ENCODE measurements around the gene CIDEB. TPM values are rescaled to one million over a fixed set of nuclear protein-coding genes. Genes with fewer than 3 reads are reported as not detected.

Gene CIDEB
- polyA plus RNA-seq, 1 donor from 2014 or later = not detected

DNA sequence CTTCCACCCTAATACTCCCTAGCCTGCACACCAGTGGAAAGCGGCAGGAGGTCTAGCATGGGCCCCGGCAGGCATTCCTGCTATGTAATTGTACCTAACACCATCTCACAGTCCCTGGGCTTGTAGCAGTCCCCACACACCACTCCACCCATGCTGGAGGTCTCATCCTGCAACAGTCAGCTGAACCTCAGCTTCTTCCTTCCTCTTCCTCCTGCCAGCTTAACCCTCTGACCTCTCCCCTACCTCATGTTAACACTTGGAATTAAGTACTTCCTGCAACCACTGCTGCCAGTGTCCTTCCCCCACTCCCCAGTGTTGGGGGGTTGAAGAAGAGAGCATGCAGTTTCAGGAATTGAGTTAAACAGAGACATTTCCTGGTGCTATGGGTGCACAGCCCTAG is 19.5 kb upstream of the CIDEB start:
- H3K4me3 ChIP-seq (ENCODE audit: low read length) = no peak overlapping the region
- H3K4me2 ChIP-seq (ENCODE audit: low read length) = no peak overlapping the region
- peaks cover 20% of the 10 kb centered on the region for H3K27me3 ChIP-seq (ENCODE audit: insufficient read depth, low read depth, low read length)
- no peaks in the 10 kb centered on the region for H3K9me2 ChIP-seq (ENCODE audit: insufficient read depth, low read length)
- no peaks in the 10 kb centered on the region for H3K36me3 ChIP-seq (ENCODE audit: insufficient read depth, low read length)
- no peaks in the 10 kb centered on the region for H4K20me1 ChIP-seq (ENCODE audit: insufficient read depth)
- H3K27ac ChIP-seq (ENCODE audit: low read length) = no peak overlapping the region
- H3K9ac ChIP-seq (ENCODE audit: low read length) = no peak overlapping the region
- no peaks in the 10 kb centered on the region for H3F3A ChIP-seq (ENCODE audit: insufficient read depth, low read length, poor library complexity, severe bottlenecking)
- no peaks in the 10 kb centered on the region for H3K79me2 ChIP-seq (replicated peaks; ENCODE audit: insufficient read depth, low read length)
- TF ChIP-seq POLR2AphosphoS5 (IDR thresholded peaks at IDR 0.05) (no peak), EZH2 (IDR thresholded peaks at IDR 0.05; ENCODE audit: borderline replicate concordance, insufficient read depth, low read length, poor library complexity, severe bottlenecking) (no peak), SMC3 (conservative IDR thresholded peaks at IDR 0.05; ENCODE audit: poor library complexity) (no peak), RAD21 (conservative IDR thresholded peaks at IDR 0.05) (no peak), MXI1 (conservative IDR thresholded peaks at IDR 0.05; ENCODE audit: poor library complexity, severe bottlenecking) (no peak), EP300 (conservative IDR thresholded peaks at IDR 0.05; ENCODE audit: poor library complexity, severe bottlenecking) (no peak), TAF1 (IDR thresholded peaks at IDR 0.05; ENCODE audit: low read depth) (no peak)
- TF ChIP-seq, protein P1, sequence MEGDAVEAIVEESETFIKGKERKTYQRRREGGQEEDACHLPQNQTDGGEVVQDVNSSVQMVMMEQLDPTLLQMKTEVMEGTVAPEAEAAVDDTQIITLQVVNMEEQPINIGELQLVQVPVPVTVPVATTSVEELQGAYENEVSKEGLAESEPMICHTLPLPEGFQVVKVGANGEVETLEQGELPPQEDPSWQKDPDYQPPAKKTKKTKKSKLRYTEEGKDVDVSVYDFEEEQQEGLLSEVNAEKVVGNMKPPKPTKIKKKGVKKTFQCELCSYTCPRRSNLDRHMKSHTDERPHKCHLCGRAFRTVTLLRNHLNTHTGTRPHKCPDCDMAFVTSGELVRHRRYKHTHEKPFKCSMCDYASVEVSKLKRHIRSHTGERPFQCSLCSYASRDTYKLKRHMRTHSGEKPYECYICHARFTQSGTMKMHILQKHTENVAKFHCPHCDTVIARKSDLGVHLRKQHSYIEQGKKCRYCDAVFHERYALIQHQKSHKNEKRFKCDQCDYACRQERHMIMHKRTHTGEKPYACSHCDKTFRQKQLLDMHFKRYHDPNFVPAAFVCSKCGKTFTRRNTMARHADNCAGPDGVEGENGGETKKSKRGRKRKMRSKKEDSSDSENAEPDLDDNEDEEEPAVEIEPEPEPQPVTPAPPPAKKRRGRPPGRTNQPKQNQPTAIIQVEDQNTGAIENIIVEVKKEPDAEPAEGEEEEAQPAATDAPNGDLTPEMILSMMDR (IDR thresholded peaks at IDR 0.05; ENCODE audit: poor library complexity, severe bottlenecking) = no peak
- TF ChIP-seq, protein P2, sequence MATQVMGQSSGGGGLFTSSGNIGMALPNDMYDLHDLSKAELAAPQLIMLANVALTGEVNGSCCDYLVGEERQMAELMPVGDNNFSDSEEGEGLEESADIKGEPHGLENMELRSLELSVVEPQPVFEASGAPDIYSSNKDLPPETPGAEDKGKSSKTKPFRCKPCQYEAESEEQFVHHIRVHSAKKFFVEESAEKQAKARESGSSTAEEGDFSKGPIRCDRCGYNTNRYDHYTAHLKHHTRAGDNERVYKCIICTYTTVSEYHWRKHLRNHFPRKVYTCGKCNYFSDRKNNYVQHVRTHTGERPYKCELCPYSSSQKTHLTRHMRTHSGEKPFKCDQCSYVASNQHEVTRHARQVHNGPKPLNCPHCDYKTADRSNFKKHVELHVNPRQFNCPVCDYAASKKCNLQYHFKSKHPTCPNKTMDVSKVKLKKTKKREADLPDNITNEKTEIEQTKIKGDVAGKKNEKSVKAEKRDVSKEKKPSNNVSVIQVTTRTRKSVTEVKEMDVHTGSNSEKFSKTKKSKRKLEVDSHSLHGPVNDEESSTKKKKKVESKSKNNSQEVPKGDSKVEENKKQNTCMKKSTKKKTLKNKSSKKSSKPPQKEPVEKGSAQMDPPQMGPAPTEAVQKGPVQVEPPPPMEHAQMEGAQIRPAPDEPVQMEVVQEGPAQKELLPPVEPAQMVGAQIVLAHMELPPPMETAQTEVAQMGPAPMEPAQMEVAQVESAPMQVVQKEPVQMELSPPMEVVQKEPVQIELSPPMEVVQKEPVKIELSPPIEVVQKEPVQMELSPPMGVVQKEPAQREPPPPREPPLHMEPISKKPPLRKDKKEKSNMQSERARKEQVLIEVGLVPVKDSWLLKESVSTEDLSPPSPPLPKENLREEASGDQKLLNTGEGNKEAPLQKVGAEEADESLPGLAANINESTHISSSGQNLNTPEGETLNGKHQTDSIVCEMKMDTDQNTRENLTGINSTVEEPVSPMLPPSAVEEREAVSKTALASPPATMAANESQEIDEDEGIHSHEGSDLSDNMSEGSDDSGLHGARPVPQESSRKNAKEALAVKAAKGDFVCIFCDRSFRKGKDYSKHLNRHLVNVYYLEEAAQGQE (IDR thresholded peaks at IDR 0.05; ENCODE audit: borderline replicate concordance) = no peak
- H3K9me3 ChIP-seq (ENCODE audit: low read length) = no peaks in the 10 kb centered on the region
- H2AFZ ChIP-seq (ENCODE audit: low read depth, low read length) = no peak overlapping the region

DNA sequence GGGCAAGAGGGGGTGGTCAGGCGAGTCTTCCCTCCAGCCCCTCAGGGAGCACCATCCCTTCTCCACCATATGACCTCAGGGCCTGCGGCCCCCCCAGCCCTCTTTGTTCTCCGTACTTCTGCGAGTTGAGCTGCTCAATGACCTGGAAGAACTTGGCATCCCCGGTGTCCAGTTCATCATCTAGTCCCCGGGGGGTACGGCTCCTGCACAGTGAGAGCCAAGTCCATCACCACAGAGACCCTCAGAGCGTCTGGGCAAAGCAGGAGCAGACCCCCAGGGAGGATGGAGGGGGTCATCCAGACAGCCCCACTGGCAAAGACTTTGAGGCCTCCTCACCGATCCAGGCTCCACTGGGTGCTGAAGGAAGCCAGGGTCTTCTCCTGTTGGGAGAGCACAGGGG is 18.2 kb upstream of the CIDEB start:
- Histone ChIP-seq H3K9me2 (ENCODE audit: insufficient read depth, low read length) (no peaks in the 10 kb centered on the region), H3K4me2 (ENCODE audit: low read length) (no peak overlapping the region), H3K9ac (ENCODE audit: low read length) (no peak overlapping the region), H3K27me3 (ENCODE audit: insufficient read depth, low read depth, low read length) (peaks cover 8% of the 10 kb centered on the region), H3K36me3 (ENCODE audit: insufficient read depth, low read length) (no peaks in the 10 kb centered on the region), H2AFZ (ENCODE audit: low read depth, low read length) (no peak overlapping the region), H3K79me2 (replicated peaks; ENCODE audit: insufficient read depth, low read length) (no peaks in the 10 kb centered on the region), H3K4me3 (ENCODE audit: low read length) (no peak overlapping the region), H4K20me1 (ENCODE audit: insufficient read depth) (no peaks in the 10 kb centered on the region), H3K9me3 (ENCODE audit: low read length) (no peaks in the 10 kb centered on the region), H3K27ac (ENCODE audit: low read length) (no peak overlapping the region), H3F3A (ENCODE audit: insufficient read depth, low read length, poor library complexity, severe bottlenecking) (no peaks in the 10 kb centered on the region)
- TF ChIP-seq TAF1 (IDR thresholded peaks at IDR 0.05; ENCODE audit: low read depth) = no peak
- no peak for TF ChIP-seq SMC3 (conservative IDR thresholded peaks at IDR 0.05; ENCODE audit: poor library complexity)
- TF ChIP-seq RAD21 (conservative IDR thresholded peaks at IDR 0.05) = no peak
- no peak for TF ChIP-seq EP300 (conservative IDR thresholded peaks at IDR 0.05; ENCODE audit: poor library complexity, severe bottlenecking)
- TF ChIP-seq, protein P2 (IDR thresholded peaks at IDR 0.05; ENCODE audit: borderline replicate concordance) = no peak
- no peak for TF ChIP-seq POLR2AphosphoS5 (IDR thresholded peaks at IDR 0.05)
- TF ChIP-seq EZH2 (IDR thresholded peaks at IDR 0.05; ENCODE audit: borderline replicate concordance, insufficient read depth, low read length, poor library complexity, severe bottlenecking) = no peak

All from neural cell (in vitro differentiated cells).